PC-9 (cell line): ENCODE results near the gene ZNF488. TPM values are rescaled to one million over a fixed set of nuclear protein-coding genes. Genes with fewer than 3 reads are reported as not detected.

Source experiments
- BruUV-seq: library from RNA; stranded (reverse); fragments of 400-500 nt; replicated peaks from 2 replicates; lab custom pipeline; 2021; lab: Mats Ljungman, UMichigan
- CTCF ChIA-PET: fragments of 300-600 bp; sonication (Branson Sonifier 250); formaldehyde crosslinking; loops from one replicate; lab custom pipeline; 2022; ENCODE audit warnings: antibody characterized with exemption; lab: Charles Lee
- POLR2A ChIA-PET: fragments of 300-600 bp; sonication (Branson Sonifier 250); formaldehyde crosslinking; loops from one replicate; lab custom pipeline; 2022; ENCODE audit warnings: antibody characterized with exemption; ENCODE audit not compliant: unreplicated experiment; lab: Charles Lee
- DNase-seq, 2 experiments: peaks; one replicate each; pipeline versions ENCODE4 v3.0.0 to v3.0.0-alpha.2; 2015 to 2022; ENCODE audit warnings: mixed read lengths in 1 of 2
- H2AFZ ChIP-seq: fragments of 200-600 bp; sonication (generic); 2 replicates; pipeline ENCODE4 v1.8.1; 2017; ENCODE audit warnings: antibody characterized with exemption
- H3F3A ChIP-seq: fragments of 200-600 bp; sonication (generic); 2 replicates; pipeline ENCODE4 v1.8.1; 2017; ENCODE audit warnings: antibody characterized with exemption, mild to moderate bottlenecking, low read depth; ENCODE audit not compliant: insufficient read depth
- H3K27ac ChIP-seq: fragments of 200-600 bp; sonication (generic); 2 replicates; pipeline ENCODE4 v1.6.1; 2016; ENCODE audit warnings: mixed run types
- H3K27me3 ChIP-seq: fragments of 200-600 bp; sonication (generic); 2 replicates; pipeline ENCODE4 v1.6.1; 2016; ENCODE audit warnings: low read depth, mixed run types; ENCODE audit not compliant: insufficient read depth
- H3K36me3 ChIP-seq: fragments of 200-600 bp; sonication (generic); 2 replicates; pipeline ENCODE4 v1.6.1; 2016; ENCODE audit warnings: low read depth, mixed run types
- H3K4me1 ChIP-seq: fragments of 200-600 bp; sonication (generic); replicated peaks from 2 replicates; pipeline ENCODE4 v1.6.1; 2016; ENCODE audit warnings: mixed run types; ENCODE audit not compliant: insufficient read depth
- H3K4me2 ChIP-seq: fragments of 200-600 bp; sonication (generic); 2 replicates; pipeline ENCODE4 v1.6.1; 2017; ENCODE audit warnings: mixed run types
- H3K4me3 ChIP-seq: fragments of 200-600 bp; sonication (generic); 2 replicates; pipeline ENCODE4 v1.6.1; 2016; ENCODE audit warnings: mixed run types
- H3K79me2 ChIP-seq: fragments of 200-600 bp; sonication (generic); 2 replicates; pipeline ENCODE4 v1.6.1; 2017; ENCODE audit warnings: low read depth, mixed run types
- H3K9me2 ChIP-seq: fragments of 200-600 bp; sonication (generic); 2 replicates; pipeline ENCODE4 v1.8.1; 2017; ENCODE audit warnings: mild to moderate bottlenecking; ENCODE audit not compliant: insufficient read depth
- H3K9me3 ChIP-seq: fragments of 200-600 bp; sonication (generic); 2 replicates; pipeline ENCODE4 v1.8.1; 2016; ENCODE audit warnings: low read depth; ENCODE audit not compliant: insufficient read depth
- H4K20me1 ChIP-seq: fragments of 200-600 bp; sonication (generic); 2 replicates; pipeline ENCODE4 v1.8.1; 2017; ENCODE audit not compliant: insufficient read depth
- CTCF ChIP-seq: fragments of 200-600 bp; sonication (generic); conservative IDR thresholded peaks from 2 replicates; pipeline ENCODE4 v1.6.1; 2017; ENCODE audit warnings: mixed run types, antibody characterized with exemption, mild to moderate bottlenecking, moderate library complexity
- EZH2 ChIP-seq: fragments of 200-600 bp; sonication (generic); IDR thresholded peaks from 2 replicates; pipeline ENCODE4 v1.8.0; 2017; ENCODE audit warnings: antibody characterized with exemption, low read depth
- intact Hi-C: fragments of 100-400 bp; cut with micrococcal nuclease; formaldehyde crosslinking; loops from one replicate; pipeline ENCODE4 v1.10.0; 2022; ENCODE audit not compliant: unreplicated experiment
- total RNA-seq: library from RNA; stranded (reverse); gene quantifications from 2 replicates; pipeline ENCODE4 v1.2.3, GENCODE V29; 2021

The ZNF488 gene
- total RNA-seq, 1 experiment from 2014 or later: 18.1 TPM

- peaks cover 33% of the 10 kb centered on the region for H3K4me1 ChIP-seq
- H3K36me3 ChIP-seq: no peaks in the 10 kb centered on the region
- no peak overlapping the region for H3K4me2 ChIP-seq
- H3K79me2 ChIP-seq: no peaks in the 10 kb centered on the region
- no peaks in the 10 kb centered on the region for H3K9me3 ChIP-seq
- DNase-seq: no peak
- ChIA-PET CTCF (interaction anchor here (0.6 to 0.9 kb wide), 2 partner anchors 9 to 14 kb away, joined by 3 read pairs; no protein-coding TSS in a partner anchor), POLR2A (no interaction called here)
- H3F3A ChIP-seq: peaks cover 23% of the 10 kb centered on the region
- H3K9me2 ChIP-seq: no peaks in the 10 kb centered on the region
- no peaks in the 10 kb centered on the region for H4K20me1 ChIP-seq
- intact Hi-C loops: loop anchor here (5.0 kb wide), 1 partner anchor 62 kb away; no protein-coding TSS in a partner anchor
- no TSS peak for BruUV-seq
- no peak overlapping the region for H3K4me3 ChIP-seq
- TF ChIP-seq CTCF (no peak), EZH2 (no peak)
- H3K27me3 ChIP-seq: no peaks in the 10 kb centered on the region
- H2AFZ ChIP-seq: no peak overlapping the region
- no peak overlapping the region for H3K27ac ChIP-seq
Measured at GRCh38 chr10:47424231-47424630, 40.1 kb upstream of the ZNF488 start.

GRCh38 chr10:47423476-47423875 lies 39.4 kb upstream of the ZNF488 start:
- peaks cover 23% of the 10 kb centered on the region for H3F3A ChIP-seq
- H3K4me3 ChIP-seq: no peak overlapping the region
- H3K4me2 ChIP-seq: no peak overlapping the region
- DNase-seq: peak in 1 of 2 experiments; percentile 66
- no peaks in the 10 kb centered on the region for H3K79me2 ChIP-seq
- H3K9me3 ChIP-seq: no peaks in the 10 kb centered on the region
- H3K36me3 ChIP-seq: no peaks in the 10 kb centered on the region
- H4K20me1 ChIP-seq: no peaks in the 10 kb centered on the region
- no peak overlapping the region for H2AFZ ChIP-seq
- intact Hi-C loops: loop anchor here (5.0 kb wide), 1 partner anchor 61 kb away; no protein-coding TSS in a partner anchor
- BruUV-seq: no TSS peak
- H3K27ac ChIP-seq: no peak overlapping the region
- H3K9me2 ChIP-seq: no peaks in the 10 kb centered on the region
- H3K27me3 ChIP-seq: no peaks in the 10 kb centered on the region
- TF ChIP-seq CTCF (no peak), EZH2 (no peak)
- POLR2A ChIA-PET: interaction anchor here (0.8 kb wide), 1 partner anchor 354 kb away, joined by 4 read pairs; no protein-coding TSS in a partner anchor
- CTCF ChIA-PET: interaction anchor here (0.6 kb wide), 1 partner anchor 9 kb away, joined by 3 read pairs; no protein-coding TSS in a partner anchor
- H3K4me1 ChIP-seq: peaks cover 37% of the 10 kb centered on the region

- H2AFZ ChIP-seq: no peak overlapping the region
- no peaks in the 10 kb centered on the region for H3K36me3 ChIP-seq
- H3K27ac ChIP-seq: peak overlapping the region; percentile 81
- ChIA-PET POLR2A (interaction anchor here (0.6 to 0.7 kb wide), 4 partner anchors 9 to 67 kb away, joined by 3 to 6 read pairs (median 4); no protein-coding TSS in a partner anchor), CTCF (no interaction called here)
- no peaks in the 10 kb centered on the region for H3K79me2 ChIP-seq
- peaks cover 37% of the 10 kb centered on the region for H3K4me1 ChIP-seq
- no TSS peak for BruUV-seq
- no peaks in the 10 kb centered on the region for H3K9me3 ChIP-seq
- intact Hi-C loops: loop anchor here (5.0 kb wide), 1 partner anchor 59 kb away; no protein-coding TSS in a partner anchor
- peak overlapping the region; percentile 62 for H3K4me2 ChIP-seq
- H4K20me1 ChIP-seq: no peaks in the 10 kb centered on the region
- peak; percentile 77 to 95 for DNase-seq
- H3F3A ChIP-seq: peaks cover 23% of the 10 kb centered on the region
- TF ChIP-seq EZH2 (no peak), CTCF (no peak)
- H3K27me3 ChIP-seq: no peaks in the 10 kb centered on the region
- H3K4me3 ChIP-seq: no peak overlapping the region
- no peaks in the 10 kb centered on the region for H3K9me2 ChIP-seq
Measured at GRCh38 chr10:47421057-47421952, 37.2 kb upstream of the ZNF488 start.
